Osteocyte (in vitro differentiated cells): ENCODE measurements around the gene B3GALT4. TPM values are rescaled to one million over a fixed set of nuclear protein-coding genes. Genes with fewer than 3 reads are reported as not detected.

Experiments used
- DNase-seq: peaks from one replicate; pipeline ENCODE4 v3.0.0; 2021; ENCODE audit warnings: mixed read lengths; ENCODE audit not compliant: unreplicated experiment; ENCODE audit errors: extremely low spot score
- H3K27ac Mint-ChIP-seq: one replicate; pipeline ENCODE4 v1.8.0; 2021; ENCODE audit warnings: mild to moderate bottlenecking, mixed read lengths; ENCODE audit not compliant: unreplicated experiment
- H3K27me3 Mint-ChIP-seq: one replicate; pipeline ENCODE4 v1.8.0; 2021; ENCODE audit warnings: mixed read lengths; ENCODE audit not compliant: unreplicated experiment
- H3K36me3 Mint-ChIP-seq: one replicate; pipeline ENCODE4 v1.8.0; 2021; ENCODE audit warnings: mixed read lengths; ENCODE audit not compliant: unreplicated experiment
- H3K4me1 Mint-ChIP-seq: one replicate; pipeline ENCODE4 v1.8.0; 2021; ENCODE audit warnings: mixed read lengths; ENCODE audit not compliant: unreplicated experiment
- H3K4me3 Mint-ChIP-seq: one replicate; pipeline ENCODE4 v1.8.0; 2021; ENCODE audit warnings: mild to moderate bottlenecking, moderate library complexity, mixed read lengths; ENCODE audit not compliant: unreplicated experiment
- H3K9me3 Mint-ChIP-seq: one replicate; pipeline ENCODE4 v1.8.0; 2021; ENCODE audit warnings: mixed read lengths; ENCODE audit not compliant: unreplicated experiment
- CTCF ChIP-seq: fragments of 200-600 bp; sonication (generic); IDR thresholded peaks from 2 replicates; pipeline ENCODE4 v1.5.0; 2021; ENCODE audit warnings: antibody characterized with exemption, mild to moderate bottlenecking, moderate library complexity
- total RNA-seq: library from RNA; stranded (reverse); gene quantifications from 2 replicates; pipeline ENCODE4 v1.2.1, GENCODE V29; 2021

Gene B3GALT4
- total RNA-seq, 1 donor from 2014 or later: 6.3 TPM

GRCh38 chr6:33297956-33298772 lies 21.2 kb downstream of the B3GALT4 start:
- H3K27ac Mint-ChIP-seq: peak overlapping the region; percentile 100
- no peaks in the 10 kb centered on the region for H3K27me3 Mint-ChIP-seq
- peaks cover 30% of the 10 kb centered on the region for H3K4me1 Mint-ChIP-seq
- H3K9me3 Mint-ChIP-seq: no peaks in the 10 kb centered on the region
- peaks cover 17% of the 10 kb centered on the region for H3K36me3 Mint-ChIP-seq
- peak overlapping the region; percentile 98 for H3K4me3 Mint-ChIP-seq
- no peak for DNase-seq
- TF ChIP-seq CTCF: peak; percentile 15

DNA sequence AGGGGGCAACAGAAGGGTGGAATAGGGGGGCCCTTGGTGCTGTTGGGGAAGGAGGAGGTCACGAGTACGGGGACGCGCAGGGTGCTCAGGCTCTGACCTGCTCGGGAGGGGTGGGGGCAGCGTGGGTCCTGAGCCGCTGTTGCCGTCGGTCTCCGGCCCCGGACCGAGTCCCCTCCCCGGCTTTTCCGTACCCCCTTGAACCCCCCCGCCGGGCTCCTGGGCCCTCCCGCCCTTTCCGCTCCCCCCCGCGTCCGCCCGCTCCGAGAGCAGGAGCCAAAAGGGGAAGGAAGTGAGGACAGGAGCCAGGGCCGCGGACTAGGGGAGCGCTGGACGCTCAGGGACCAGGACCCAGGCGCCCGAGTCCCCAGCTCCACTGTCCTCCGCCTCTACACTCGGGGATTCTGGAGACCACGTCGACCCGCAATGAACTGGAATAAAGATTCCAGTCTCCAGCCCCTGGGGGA lies 21.9 kb downstream of the B3GALT4 start, which contains the start of gene RGL2:
RGL2 (minus strand) TSS at position 170 of the 464 bp plus-strand sequence. CDS start 332 bp downstream, outside the sequence.
- no peaks in the 10 kb centered on the region for H3K27me3 Mint-ChIP-seq
- H3K27ac Mint-ChIP-seq: peak within 1 kb of the TSS; percentile 100
- H3K36me3 Mint-ChIP-seq: peaks cover 20% of the 10 kb centered on the region
- DNase-seq: no peak
- TF ChIP-seq CTCF: no peak
- peak within 1 kb of the TSS; percentile 98 for H3K4me3 Mint-ChIP-seq
- no peaks in the 10 kb centered on the region for H3K9me3 Mint-ChIP-seq
- H3K4me1 Mint-ChIP-seq: peaks cover 30% of the 10 kb centered on the region

- peak; percentile 96 for DNase-seq
- Mint-ChIP-seq H3K4me3 (peak overlapping the region; percentile 98), H3K4me1 (peaks cover 30% of the 10 kb centered on the region), H3K9me3 (no peaks in the 10 kb centered on the region), H3K27ac (peak overlapping the region; percentile 100), H3K27me3 (no peaks in the 10 kb centered on the region), H3K36me3 (peaks cover 19% of the 10 kb centered on the region)
- peak; percentile 88 for TF ChIP-seq CTCF
Measured at GRCh38 chr6:33299237-33299944, 22.5 kb downstream of the B3GALT4 start.

- Mint-ChIP-seq H3K36me3 (peaks cover 16% of the 10 kb centered on the region), H3K9me3 (no peaks in the 10 kb centered on the region), H3K4me3 (no peak overlapping the region), H3K27ac (peak overlapping the region; percentile 57), H3K27me3 (no peaks in the 10 kb centered on the region), H3K4me1 (peaks cover 31% of the 10 kb centered on the region)
- TF ChIP-seq CTCF: no peak
- DNase-seq: no peak
Measured at GRCh38 chr6:33301877-33302276, 25.0 kb downstream of the B3GALT4 start.

DNA sequence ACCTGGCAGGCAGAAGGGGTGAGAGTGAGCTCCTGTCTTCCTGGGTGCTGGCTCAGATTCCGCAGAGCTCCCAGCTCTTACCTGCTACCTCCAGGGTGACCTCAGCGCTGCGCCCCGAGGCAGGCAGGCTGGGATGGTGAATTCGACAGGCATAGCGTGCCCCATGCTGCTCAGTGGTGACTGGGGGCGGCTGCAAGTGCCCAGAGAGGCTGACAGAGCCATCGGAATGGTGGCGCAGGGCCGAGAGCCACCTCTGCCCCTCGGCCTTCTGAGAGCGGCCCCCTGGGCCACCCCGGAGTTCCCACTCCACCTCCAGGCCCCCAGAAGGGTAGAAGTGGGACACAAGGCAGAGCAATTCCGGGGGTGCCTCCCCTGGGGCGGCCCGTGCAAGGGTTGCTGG lies 27.3 kb downstream of the B3GALT4 start:
- H3K27ac Mint-ChIP-seq: no peak overlapping the region
- DNase-seq: no peak
- H3K36me3 Mint-ChIP-seq: peaks cover 21% of the 10 kb centered on the region
- peaks cover 27% of the 10 kb centered on the region for H3K4me1 Mint-ChIP-seq
- H3K27me3 Mint-ChIP-seq: no peaks in the 10 kb centered on the region
- H3K9me3 Mint-ChIP-seq: no peaks in the 10 kb centered on the region
- H3K4me3 Mint-ChIP-seq: no peak overlapping the region
- no peak for TF ChIP-seq CTCF
